Activated CD4-positive, alpha-beta T cell treated with anti-CD3 and anti-CD28 coated beads for 36 hours (primary cell): ENCODE data around the gene NCOR1. TPM values are rescaled to one million over a fixed set of nuclear protein-coding genes. Genes with fewer than 3 reads are reported as not detected.

Experiments
- ATAC-seq: fragments of 200-7000 bp; cut with Tn5 transposase; one replicate; pipeline ENCODE4 v1.10.0; 2021; ENCODE audit warnings: mild to moderate bottlenecking, moderate library complexity
- CTCF ChIA-PET: fragments of 350-600 bp; sonication (Branson Sonifier 250); formaldehyde crosslinking; loops from one replicate; lab custom pipeline; 2021; ENCODE audit warnings: antibody characterized with exemption; lab: Charles Lee
- POLR2A ChIA-PET: fragments of 350-600 bp; sonication (Branson Sonifier 250); formaldehyde crosslinking; loops from one replicate; lab custom pipeline; 2021; ENCODE audit warnings: antibody characterized with exemption, inconsistent platforms; lab: Charles Lee
- DNase-seq: peaks from one replicate; pipeline ENCODE4 v3.0.0-alpha.2; 2020
- H3K27ac Mint-ChIP-seq: one replicate; pipeline ENCODE4 v1.8.0; 2021; ENCODE audit warnings: mixed read lengths
- H3K27me3 Mint-ChIP-seq: one replicate; pipeline ENCODE4 v1.8.0; 2021; ENCODE audit warnings: mixed read lengths
- H3K36me3 Mint-ChIP-seq: one replicate; pipeline ENCODE4 v1.8.0; 2021; ENCODE audit warnings: low read depth, mixed read lengths
- H3K4me1 Mint-ChIP-seq: one replicate; pipeline ENCODE4 v1.8.0; 2021; ENCODE audit warnings: mixed read lengths
- H3K4me3 Mint-ChIP-seq: one replicate; pipeline ENCODE4 v1.8.0; 2021; ENCODE audit warnings: mild to moderate bottlenecking, moderate library complexity, mixed read lengths
- H3K9me3 Mint-ChIP-seq: one replicate; pipeline ENCODE4 v1.8.0; 2021; ENCODE audit warnings: low read depth, mixed read lengths
- intact Hi-C, 2 experiments: fragments of 100-400 bp; cut with DNase I in 1 of 2; cut with micrococcal nuclease in 1 of 2; formaldehyde crosslinking; loops; one replicate each; pipeline versions ENCODE4 v1.14.2 to v1.15.1; 2022 to 2024; cut with DNase I, micrococcal nuclease
- total RNA-seq, 2 experiments: library from RNA; stranded (reverse); gene quantifications; one replicate each; pipeline ENCODE4 v1.2.3, GENCODE V29; 2021

NCOR1 gene
- total RNA-seq, 2 experiments from 2014 or later = 110 to 155 TPM

DNA sequence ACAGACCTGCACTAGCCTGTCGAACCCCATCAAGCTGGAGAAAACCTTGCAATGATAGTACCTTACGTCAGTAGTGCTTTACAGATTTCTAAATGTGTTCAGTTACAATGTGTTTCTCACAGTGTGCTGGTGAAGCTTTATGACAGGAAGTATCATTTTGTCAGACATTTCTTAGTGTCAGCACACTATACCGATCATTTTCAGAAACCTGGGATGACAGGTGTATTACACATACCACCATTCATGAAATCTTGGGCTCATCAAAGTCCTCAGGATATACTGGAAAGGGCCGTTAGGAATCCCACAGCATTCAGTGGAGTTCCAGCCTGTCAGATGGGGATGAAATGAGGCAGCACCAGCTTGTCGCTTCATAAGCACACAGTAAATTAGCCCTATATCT lies 188.4 kb downstream of the NCOR1 start:
- ChIA-PET CTCF (interaction anchor here (0.6 to 1.5 kb wide), 3 partner anchors 15 to 338 kb away, joined by 3 to 6 read pairs (median 5); partner anchors contain the start of genes TTC19 and ZSWIM7), POLR2A (interaction anchor here (0.9 to 1.3 kb wide), 2 partner anchors 22 to 28 kb away, joined by 3 to 5 read pairs; partner anchors contain the start of genes TTC19 and ZSWIM7)
- intact Hi-C loops = loop anchor here (1.0 to 5.0 kb wide), 3 partner anchors 28 to 260 kb away; partner anchors contain the start of genes TTC19 (in 1 of the 2) and ZSWIM7 (in 1 of the 2)
- no peak overlapping the region for H3K4me3 Mint-ChIP-seq
- H3K36me3 Mint-ChIP-seq = peaks cover 65% of the 10 kb centered on the region
- H3K27ac Mint-ChIP-seq = peak overlapping the region; percentile 97
- DNase-seq (no peak), ATAC-seq (no peak)
- H3K4me1 Mint-ChIP-seq = peaks cover 51% of the 10 kb centered on the region
- H3K27me3 Mint-ChIP-seq = no peaks in the 10 kb centered on the region
- H3K9me3 Mint-ChIP-seq = no peaks in the 10 kb centered on the region

DNA sequence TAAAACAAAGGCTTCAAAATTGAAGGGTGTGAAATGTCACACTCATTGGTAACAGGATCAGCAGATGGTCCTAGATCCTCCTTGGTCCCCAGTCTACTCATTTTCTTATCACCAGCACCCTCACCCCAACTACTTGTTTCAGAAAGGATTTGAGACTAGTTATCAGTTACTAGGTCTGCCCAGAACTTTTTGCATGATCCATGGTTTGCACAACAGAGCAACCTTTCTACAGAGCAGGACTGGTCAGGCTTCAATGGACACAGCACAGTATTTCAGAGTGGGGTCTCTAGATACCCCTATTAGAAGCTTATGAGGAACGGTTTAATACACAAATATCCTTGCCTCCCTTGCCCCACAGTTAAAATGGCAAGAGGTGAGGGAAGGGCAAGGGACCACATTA lies 190.1 kb downstream of the NCOR1 start:
- Mint-ChIP-seq H3K27me3 (no peaks in the 10 kb centered on the region), H3K4me1 (peaks cover 51% of the 10 kb centered on the region), H3K4me3 (no peak overlapping the region), H3K27ac (peak overlapping the region; percentile 51), H3K9me3 (no peaks in the 10 kb centered on the region), H3K36me3 (peaks cover 65% of the 10 kb centered on the region)
- POLR2A ChIA-PET = no interaction called here
- ATAC-seq (no peak), DNase-seq (no peak)
- CTCF ChIA-PET = interaction anchor here (0.6 to 1.2 kb wide), 2 partner anchors 16 to 132 kb away, joined by 3 to 4 read pairs; no protein-coding TSS in a partner anchor
- intact Hi-C loops = loop anchor here in 1 of 2 experiments (5.0 kb wide), 1 partner anchor 262 kb away; no protein-coding TSS in a partner anchor

DNA sequence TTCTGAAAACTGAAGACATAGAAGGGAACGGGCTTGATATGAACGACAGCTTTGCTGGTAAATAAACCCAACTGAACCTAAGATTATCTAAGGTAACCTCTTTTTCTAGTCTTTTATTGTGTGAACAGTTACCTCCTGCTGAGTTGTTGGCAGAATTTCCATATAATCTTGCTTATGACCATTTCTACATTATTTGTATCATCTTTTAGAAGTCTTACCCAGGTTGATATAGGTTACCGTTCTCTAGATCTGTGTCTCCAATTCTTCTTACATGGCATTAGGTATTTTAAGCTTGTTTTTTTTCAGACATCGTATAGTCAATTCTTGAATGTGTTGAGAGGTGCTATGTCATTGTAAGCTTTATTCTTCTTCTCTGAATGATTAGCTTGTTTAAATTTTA lies 191.5 kb downstream of the NCOR1 start:
- H3K36me3 Mint-ChIP-seq = peaks cover 67% of the 10 kb centered on the region
- no peak overlapping the region for H3K4me3 Mint-ChIP-seq
- intact Hi-C loops = no loop called here
- ChIA-PET POLR2A (interaction anchor here (0.5 kb wide), 1 partner anchor 1723 kb away, joined by 3 read pairs; the partner anchor contains the start of gene HS3ST3B1), CTCF (interaction anchor here (1.0 to 1.1 kb wide), 2 partner anchors 23 to 24 kb away, joined by 3 read pairs; partner anchors contain the start of genes TTC19 and ZSWIM7)
- no peaks in the 10 kb centered on the region for H3K27me3 Mint-ChIP-seq
- DNase-seq (no peak), ATAC-seq (no peak)
- H3K9me3 Mint-ChIP-seq = no peaks in the 10 kb centered on the region
- peaks cover 44% of the 10 kb centered on the region for H3K4me1 Mint-ChIP-seq
- peak overlapping the region; percentile 56 for H3K27ac Mint-ChIP-seq

DNA sequence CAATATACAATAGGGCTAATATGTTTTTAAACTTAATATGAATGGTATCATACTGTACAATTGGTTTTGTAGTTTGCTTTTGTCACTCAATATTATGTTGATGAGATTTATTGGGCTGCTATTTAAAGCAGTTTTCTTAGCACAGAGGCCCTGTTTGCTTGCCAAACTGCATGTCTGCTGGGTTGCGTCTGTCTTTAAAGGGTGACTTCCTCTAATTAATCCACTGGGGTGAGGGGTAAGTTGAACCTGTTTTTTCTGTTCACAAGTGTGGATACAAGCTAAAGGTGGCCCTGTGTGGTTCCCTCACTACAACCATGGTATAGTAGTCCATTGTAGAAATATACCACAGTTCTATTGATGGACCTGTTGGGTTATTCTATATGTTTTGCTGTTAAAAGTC lies 196.0 kb downstream of the NCOR1 start:
- H3K27ac Mint-ChIP-seq = no peak overlapping the region
- H3K4me3 Mint-ChIP-seq = no peak overlapping the region
- H3K36me3 Mint-ChIP-seq = peaks cover 47% of the 10 kb centered on the region
- ATAC-seq (no peak), DNase-seq (no peak)
- no peaks in the 10 kb centered on the region for H3K27me3 Mint-ChIP-seq
- intact Hi-C loops = no loop called here
- ChIA-PET POLR2A (no interaction called here), CTCF (interaction anchor here (0.8 to 1.1 kb wide), 2 partner anchors 14 to 15 kb away, joined by 3 read pairs; no protein-coding TSS in a partner anchor)
- no peaks in the 10 kb centered on the region for H3K9me3 Mint-ChIP-seq
- H3K4me1 Mint-ChIP-seq = peaks cover 9% of the 10 kb centered on the region

DNA sequence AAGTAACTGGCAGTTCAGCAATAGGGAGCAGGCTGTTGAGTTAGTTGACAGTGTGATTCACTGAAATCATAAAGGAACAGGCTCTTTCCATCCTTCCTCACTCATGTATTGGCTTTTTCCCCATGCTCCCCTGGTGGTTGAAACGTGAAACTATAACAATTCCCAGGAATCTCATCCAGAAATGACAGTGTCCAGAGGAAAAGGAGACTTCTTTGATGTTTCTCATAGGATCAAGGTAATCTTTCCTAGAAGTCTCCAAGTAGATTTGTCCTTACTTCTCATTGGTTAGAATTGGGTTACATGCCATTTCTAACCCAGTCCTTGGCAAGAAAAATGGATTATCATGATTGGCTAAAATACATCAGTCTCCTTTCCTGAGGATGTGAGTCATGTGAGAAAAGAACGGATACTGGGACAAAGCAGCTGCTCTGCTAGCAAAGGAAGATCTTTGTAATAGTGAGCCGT lies 201.4 kb downstream of the NCOR1 start:
- Mint-ChIP-seq H3K36me3 (peaks cover 39% of the 10 kb centered on the region), H3K27me3 (no peaks in the 10 kb centered on the region), H3K9me3 (no peaks in the 10 kb centered on the region), H3K4me1 (peaks cover 6% of the 10 kb centered on the region), H3K27ac (no peak overlapping the region), H3K4me3 (no peak overlapping the region)
- DNase-seq = no peak
- intact Hi-C loops = no loop called here
- no peak for ATAC-seq
- CTCF ChIA-PET = no interaction called here
- POLR2A ChIA-PET = interaction anchor here (0.8 kb wide), 1 partner anchor 14 kb away, joined by 3 read pairs; the partner anchor contains the start of genes TTC19 and ZSWIM7

DNA sequence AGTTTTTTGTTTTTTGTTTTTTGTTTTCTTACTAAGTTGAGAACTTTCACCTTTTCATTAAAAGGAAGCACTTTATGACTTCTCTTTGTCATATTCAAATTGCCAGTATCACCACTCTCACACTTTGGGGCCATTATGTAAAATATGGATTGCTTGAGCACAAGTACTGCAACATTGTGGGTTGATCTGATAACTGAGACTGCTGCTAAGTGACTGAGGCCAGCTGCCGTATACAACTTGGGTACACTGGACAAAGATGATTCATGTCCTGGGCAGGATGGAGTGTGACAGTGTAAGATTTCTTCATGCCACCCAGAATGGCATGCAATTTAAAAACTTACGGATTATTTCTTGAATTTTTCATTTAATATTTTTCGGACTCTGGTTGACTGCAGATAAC lies 207.9 kb downstream of the NCOR1 start:
- Mint-ChIP-seq H3K27ac (no peak overlapping the region), H3K27me3 (no peaks in the 10 kb centered on the region), H3K36me3 (peaks cover 73% of the 10 kb centered on the region), H3K9me3 (no peaks in the 10 kb centered on the region), H3K4me1 (peaks cover 25% of the 10 kb centered on the region), H3K4me3 (no peak overlapping the region)
- ATAC-seq = peak; percentile 78
- peak; percentile 16 for DNase-seq
- POLR2A ChIA-PET = no interaction called here
- CTCF ChIA-PET = no interaction called here
- intact Hi-C loops = no loop called here

DNA sequence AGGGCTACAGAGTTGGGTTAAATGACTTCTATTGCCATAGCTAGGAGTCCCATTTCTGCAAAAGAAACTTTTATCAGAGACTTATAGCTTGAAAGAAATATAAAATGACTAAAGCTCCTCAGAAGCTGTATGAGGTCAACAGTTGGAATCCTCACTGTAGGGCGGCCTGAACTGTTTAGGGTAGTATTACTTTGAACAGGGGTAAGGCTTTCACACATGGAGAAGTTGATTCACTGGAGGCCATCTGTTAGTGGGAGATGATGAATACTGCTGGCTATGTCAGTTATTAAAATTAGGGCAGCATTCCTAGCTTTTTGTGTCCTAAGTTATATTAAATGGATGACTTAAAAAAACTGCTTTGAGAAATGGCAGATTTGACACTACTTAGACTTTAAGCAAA lies 209.7 kb downstream of the NCOR1 start:
- Mint-ChIP-seq H3K27ac (no peak overlapping the region), H3K4me3 (no peak overlapping the region), H3K9me3 (peaks cover 3% of the 10 kb centered on the region), H3K27me3 (no peaks in the 10 kb centered on the region), H3K36me3 (peaks cover 82% of the 10 kb centered on the region), H3K4me1 (peaks cover 38% of the 10 kb centered on the region)
- ChIA-PET POLR2A (no interaction called here), CTCF (interaction anchor here (1.0 to 1.6 kb wide), 2 partner anchors 13 to 530 kb away, joined by 3 read pairs; no protein-coding TSS in a partner anchor)
- ATAC-seq (no peak), DNase-seq (no peak)
- intact Hi-C loops = no loop called here

DNA sequence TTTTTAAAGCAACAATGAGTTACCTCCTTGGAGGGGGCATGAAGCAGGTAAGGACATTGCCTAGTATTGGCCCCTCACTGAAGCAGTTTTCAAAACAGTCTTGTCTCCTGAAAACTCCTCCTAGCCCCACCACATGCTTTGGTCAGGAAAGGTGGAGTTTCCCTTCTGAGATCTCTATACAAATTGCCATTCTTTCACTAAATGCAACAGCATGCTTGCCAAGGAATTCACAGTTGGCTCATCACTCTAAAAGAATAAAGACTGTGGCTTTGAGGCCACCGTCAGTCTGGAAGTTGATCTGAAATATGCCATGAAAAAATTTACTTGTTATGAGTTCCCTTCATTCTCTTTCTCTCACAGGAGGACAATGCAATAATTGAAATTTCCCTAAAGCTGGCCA lies 211.5 kb downstream of the NCOR1 start:
- H3K9me3 Mint-ChIP-seq = peaks cover 3% of the 10 kb centered on the region
- intact Hi-C loops = no loop called here
- H3K4me1 Mint-ChIP-seq = peaks cover 39% of the 10 kb centered on the region
- ChIA-PET CTCF (interaction anchor here (1.4 kb wide), 1 partner anchor 16 kb away, joined by 3 read pairs; no protein-coding TSS in a partner anchor), POLR2A (interaction anchor here (0.9 kb wide), 1 partner anchor 23 kb away, joined by 3 read pairs; no protein-coding TSS in a partner anchor)
- no peaks in the 10 kb centered on the region for H3K27me3 Mint-ChIP-seq
- H3K36me3 Mint-ChIP-seq = peaks cover 81% of the 10 kb centered on the region
- DNase-seq (no peak), ATAC-seq (no peak)
- H3K27ac Mint-ChIP-seq = no peak overlapping the region
- H3K4me3 Mint-ChIP-seq = no peak overlapping the region

DNA sequence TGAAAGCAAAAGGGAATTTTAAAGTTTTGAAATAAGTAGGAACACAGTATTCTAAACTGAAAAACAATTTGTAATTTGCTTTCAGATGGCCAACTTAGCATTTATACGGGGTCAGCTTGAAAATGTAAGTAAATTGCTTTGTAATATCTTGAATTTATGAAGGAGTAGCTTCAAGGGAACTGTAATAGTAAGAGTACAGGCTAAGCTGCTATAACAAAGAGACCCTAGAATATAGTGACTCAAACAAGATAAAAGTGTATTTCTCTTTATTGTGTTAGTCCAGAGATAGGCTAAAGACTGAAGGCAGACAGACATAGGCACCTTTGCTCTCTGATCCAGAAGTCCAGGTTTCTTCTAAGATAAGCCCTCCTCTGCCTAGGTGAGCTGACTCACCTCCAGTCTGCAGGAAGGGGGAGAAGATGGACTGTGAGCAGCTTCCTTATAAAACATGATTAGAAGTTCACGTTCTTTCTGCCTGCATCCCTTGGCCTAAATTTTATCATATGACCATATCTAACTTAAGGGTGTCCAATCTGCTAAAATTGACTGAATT lies 212.6 kb downstream of the NCOR1 start:
- intact Hi-C loops = no loop called here
- Mint-ChIP-seq H3K4me1 (peaks cover 30% of the 10 kb centered on the region), H3K27ac (no peak overlapping the region), H3K9me3 (peaks cover 3% of the 10 kb centered on the region), H3K4me3 (no peak overlapping the region), H3K27me3 (no peaks in the 10 kb centered on the region), H3K36me3 (peaks cover 71% of the 10 kb centered on the region)
- ATAC-seq = no peak
- DNase-seq = no peak
- CTCF ChIA-PET = interaction anchor here (0.9 kb wide), 1 partner anchor 10 kb away, joined by 3 read pairs; no protein-coding TSS in a partner anchor
- POLR2A ChIA-PET = no interaction called here

DNA sequence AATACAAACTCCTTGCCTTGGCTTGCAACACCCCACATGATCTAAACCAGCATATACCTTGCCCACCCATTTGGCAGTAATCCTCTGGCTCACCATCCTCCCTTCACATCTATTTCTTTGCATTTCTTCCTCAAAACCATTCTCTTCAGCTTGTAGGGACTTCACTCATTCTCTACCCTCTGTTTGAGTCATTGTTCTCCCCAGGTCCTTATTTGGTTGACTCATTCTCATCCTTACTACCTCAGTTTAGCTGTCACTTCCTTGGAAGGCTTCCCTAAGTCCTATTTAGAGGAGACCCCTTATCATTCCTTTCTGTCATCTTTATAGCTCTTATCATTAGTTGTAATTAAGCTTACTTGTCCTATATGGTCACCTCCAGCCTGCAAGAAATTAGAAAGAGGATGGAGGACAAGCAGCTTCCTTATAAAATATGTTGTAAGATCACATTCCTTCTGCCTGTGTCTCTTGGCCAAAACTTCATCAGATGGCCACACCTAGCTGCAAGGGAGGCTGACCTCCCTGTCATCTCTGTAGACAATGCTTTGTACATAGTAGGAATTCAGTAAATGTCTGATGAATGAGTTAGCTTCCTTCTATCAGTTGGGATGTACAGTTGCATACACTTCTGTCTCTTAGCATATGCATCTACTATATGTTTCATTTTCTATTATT lies 214.0 kb downstream of the NCOR1 start:
- H3K27ac Mint-ChIP-seq = peak overlapping the region; percentile 95
- H3K9me3 Mint-ChIP-seq = peaks cover 3% of the 10 kb centered on the region
- POLR2A ChIA-PET = interaction anchor here (0.6 kb wide), 1 partner anchor 16 kb away, joined by 4 read pairs; no protein-coding TSS in a partner anchor
- peak overlapping the region; percentile 90 for H3K4me3 Mint-ChIP-seq
- ATAC-seq (no peak), DNase-seq (no peak)
- intact Hi-C loops = no loop called here
- no peaks in the 10 kb centered on the region for H3K27me3 Mint-ChIP-seq
- CTCF ChIA-PET = interaction anchor here (0.6 to 1.6 kb wide), 8 partner anchors 8 to 349 kb away, joined by 3 to 5 read pairs (median 3); no protein-coding TSS in a partner anchor
- peaks cover 59% of the 10 kb centered on the region for H3K36me3 Mint-ChIP-seq
- H3K4me1 Mint-ChIP-seq = peaks cover 23% of the 10 kb centered on the region
